Measurements from ENCODE around the gene PPP2R5D. TPM values are rescaled to one million over a fixed set of nuclear protein-coding genes. Genes with fewer than 3 reads are reported as not detected.
A peak's percentile ranks its signal among the peaks of the same experiment; 100 is the strongest.

PPP2R5D gene
- total RNA-seq, 3 donors from 2014 or later: 35.9 to 45.0 (median 38.8) TPM

- Histone ChIP-seq H3K4me1 (ENCODE audit: low read depth) (peaks cover 32% of the 10 kb centered on the region), H3K4me3 (no peak overlapping the region), H3K9me3 (no peaks in the 10 kb centered on the region), H3K36me3 (ENCODE audit: low read depth) (peaks cover 4% of the 10 kb centered on the region)
- intact Hi-C loops (cut with DNase I, micrococcal nuclease): no loop called here
- TF ChIP-seq CTCF (IDR thresholded peaks at IDR 0.05): no peak
- ATAC-seq (no peak), DNase-seq (no peak)
Observed at GRCh38 chr6:43016943-43017334, 32.6 kb downstream of the PPP2R5D start.

- H3K36me3 ChIP-seq (ENCODE audit: low read depth): no peaks in the 10 kb centered on the region
- TF ChIP-seq CTCF (IDR thresholded peaks at IDR 0.05): no peak
- H3K9me3 ChIP-seq: no peaks in the 10 kb centered on the region
- peaks cover 30% of the 10 kb centered on the region for H3K4me1 ChIP-seq (ENCODE audit: low read depth)
- no peak for DNase-seq
- ATAC-seq: no peak
- intact Hi-C loops (cut with DNase I, micrococcal nuclease): no loop called here
- no peak overlapping the region for H3K4me3 ChIP-seq
Observed at GRCh38 chr6:43019152-43019551, 34.8 kb downstream of the PPP2R5D start.

GRCh38 chr6:43020052-43020705 is 35.8 kb downstream of the PPP2R5D start:
- no peaks in the 10 kb centered on the region for H3K36me3 ChIP-seq (ENCODE audit: low read depth)
- TF ChIP-seq CTCF (IDR thresholded peaks at IDR 0.05): no peak
- intact Hi-C loops (cut with DNase I, micrococcal nuclease): no loop called here
- H3K9me3 ChIP-seq: no peaks in the 10 kb centered on the region
- peaks cover 24% of the 10 kb centered on the region for H3K4me1 ChIP-seq (ENCODE audit: low read depth)
- no peak overlapping the region for H3K4me3 ChIP-seq
- no peak for ATAC-seq
- DNase-seq: no peak

GRCh38 chr6:43020847-43021246 is 36.5 kb downstream of the PPP2R5D start:
- H3K36me3 ChIP-seq (ENCODE audit: low read depth): no peaks in the 10 kb centered on the region
- no peak for TF ChIP-seq CTCF (IDR thresholded peaks at IDR 0.05)
- intact Hi-C loops (cut with DNase I, micrococcal nuclease): no loop called here
- H3K4me1 ChIP-seq (ENCODE audit: low read depth): peaks cover 21% of the 10 kb centered on the region
- no peak overlapping the region for H3K4me3 ChIP-seq
- DNase-seq (peak in 1 of 3 donors; percentile 39), ATAC-seq (peak; percentile 5)
- H3K9me3 ChIP-seq: no peaks in the 10 kb centered on the region

GRCh38 chr6:43021270-43022047 is 37.1 kb downstream of the PPP2R5D start, which contains the start of gene RRP36:
RRP36 (plus strand) TSS chr6:43021623; CDS start chr6:43021655, 32 bp downstream.
- Histone ChIP-seq H3K36me3 (ENCODE audit: low read depth) (no peaks in the 10 kb centered on the region), H3K9me3 (no peaks in the 10 kb centered on the region), H3K4me3 (peak within 1 kb of the TSS; percentile 78), H3K4me1 (ENCODE audit: low read depth) (peaks cover 15% of the 10 kb centered on the region)
- no peak for TF ChIP-seq CTCF (IDR thresholded peaks at IDR 0.05)
- ATAC-seq (peak; percentile 97), DNase-seq (peak; percentile 85 to 88 (median 88))
- intact Hi-C loops (cut with DNase I, micrococcal nuclease): no loop called here
